K562 (cell line): ENCODE data around the gene TTC9C. TPM values are rescaled to one million over a fixed set of nuclear protein-coding genes. Genes with fewer than 3 reads are reported as not detected.

Experiments
- DIDO1 ChIP-seq: fragments of 450-650 bp; IDR thresholded peaks from 2 replicates; pipeline ENCODE4 v1.6.1; 2016; ENCODE audit warnings: low read depth, missing biosample characterization, missing genetic modification characterization
- FOSL1 ChIP-seq: fragments of 200-800 bp; sonication (Bioruptor generic); conservative IDR thresholded peaks from 2 replicates; pipeline ENCODE4 v1.6.1; 2016; ENCODE audit warnings: missing genetic modification characterization, missing compliant biosample characterization
- MBD1 ChIP-seq: fragments of 250-450 bp; sonication (Bioruptor Pico); IDR thresholded peaks from 2 replicates; pipeline ENCODE4 v1.8.0; 2022; ENCODE audit warnings: inconsistent platforms
- MECOM ChIP-seq: fragments of 250-450 bp; sonication (Bioruptor Pico); IDR thresholded peaks from 2 replicates; pipeline ENCODE4 v1.8.0; 2022; ENCODE audit warnings: inconsistent platforms
- MNT ChIP-seq, 2 experiments: fragments of 450-650 bp; conservative IDR thresholded peaks; 2 replicates each; pipeline ENCODE4 v1.6.1; 2017; ENCODE audit warnings: mild to moderate bottlenecking in 2 of 2, moderate library complexity in 2 of 2
- THAP12 ChIP-seq: fragments of 250-450 bp; sonication (Bioruptor Pico); IDR thresholded peaks from 2 replicates; pipeline ENCODE4 v1.9.0; 2021; ENCODE audit warnings: mild to moderate bottlenecking, inconsistent platforms
- USF2 ChIP-seq: sonication (generic); formaldehyde crosslinking; IDR thresholded peaks from 2 replicates; pipeline ENCODE4 v1.5.0; 2020; ENCODE audit warnings: missing genetic modification reagents
- ZNF140 ChIP-seq: fragments of 250-450 bp; sonication (Bioruptor Pico); IDR thresholded peaks from 2 replicates; pipeline ENCODE4 v1.8.0; 2021; ENCODE audit warnings: moderate library complexity, mild to moderate bottlenecking, inconsistent platforms
- ZNF384 ChIP-seq: IDR thresholded peaks from 2 replicates; pipeline ENCODE4 v1.6.1; 2012; ENCODE audit warnings: low read depth, low read length, improper control_type of control experiment
- ZNF592 ChIP-seq: fragments of 450-650 bp; IDR thresholded peaks from 2 replicates; pipeline ENCODE4 v1.6.1; 2017; ENCODE audit warnings: antibody characterized with exemption, mild to moderate bottlenecking
- ZNF780A ChIP-seq: fragments of 250-450 bp; sonication (Bioruptor Pico); IDR thresholded peaks from 2 replicates; pipeline ENCODE4 v1.5.0; 2021; ENCODE audit warnings: mild to moderate bottlenecking
- polyA plus RNA-seq, 8 experiments: library from polyadenylated mRNA; depleted of rRNA in 4 of 8; stranded (reverse) in 5 of 8; unstranded in 3 of 8; fragments of >200 nt; fragmentation: Nextera tagmentation in 2 of 8; fragmentation: Illumina TruSeq in 1 of 8; extraction: Ambion mirVana in 2 of 8; extraction: Trizol in 1 of 8; gene quantifications; 2 replicates each; pipeline versions ENCODE4 v1.2.1 to v1.2.3, GENCODE V29; 2011 to 2014; ENCODE audit warnings: inconsistent platforms in 1 of 8, missing spikeins in 1 of 8
- total RNA-seq, 7 experiments: library from RNA; depleted of rRNA in 6 of 7; stranded (reverse); fragments of >200 nt in 6 of 7; fragmentation: Illumina TruSeq in 2 of 7; extraction: Trizol in 2 of 7; gene quantifications; 2 replicates each; pipeline versions ENCODE4 v1.2.1 to v1.2.3, GENCODE V29; 2011 to 2021; ENCODE audit warnings: low replicate concordance in 1 of 7

Gene TTC9C
- total and polyA plus RNA-seq, 9 of the 15 experiments (the other 6 are each of a cell fraction or from before 2014, with no cell fraction given) = 32.8 to 59.0 (median 37.1) TPM

- TF ChIP-seq MBD1 (CRISPR knock-in tag) = no peak
- TF ChIP-seq DIDO1 (tag) = peak; percentile 83
- TF ChIP-seq ZNF592 = 0 out of 2 replicates have a peak, but pooled peaks have one; percentile 47
- TF ChIP-seq ZNF140 (CRISPR knock-in tag) = no peak
- TF ChIP-seq ZNF384 = no peak
- no peak for TF ChIP-seq THAP12 (CRISPR knock-in tag)
- TF ChIP-seq MECOM (CRISPR knock-in tag) = no peak
- no peak for TF ChIP-seq ZNF780A (CRISPR knock-in tag)
- no peak for TF ChIP-seq USF2 (CRISPR knock-in tag)
- peak; percentile 57 to 76; a peak in 3 of 4 replicates for TF ChIP-seq MNT (conservative IDR thresholded peaks at IDR 0.05)
- no peak; the same call in 1 of the 2 replicates for TF ChIP-seq FOSL1 (tag)
These were observed at the start of gene TTC9C (continued) for GRCh38 chr11:62728171-62728988.
